CD4-positive, alpha-beta T cell treated with Interleukin-4 for 4 hours (primary cell): Measurements from ENCODE around the gene BMAL2.

Source experiments
- DNase-seq: peaks from one replicate; pipeline ENCODE4 v3.0.0-alpha.2; 2020

Gene BMAL2, protein sequence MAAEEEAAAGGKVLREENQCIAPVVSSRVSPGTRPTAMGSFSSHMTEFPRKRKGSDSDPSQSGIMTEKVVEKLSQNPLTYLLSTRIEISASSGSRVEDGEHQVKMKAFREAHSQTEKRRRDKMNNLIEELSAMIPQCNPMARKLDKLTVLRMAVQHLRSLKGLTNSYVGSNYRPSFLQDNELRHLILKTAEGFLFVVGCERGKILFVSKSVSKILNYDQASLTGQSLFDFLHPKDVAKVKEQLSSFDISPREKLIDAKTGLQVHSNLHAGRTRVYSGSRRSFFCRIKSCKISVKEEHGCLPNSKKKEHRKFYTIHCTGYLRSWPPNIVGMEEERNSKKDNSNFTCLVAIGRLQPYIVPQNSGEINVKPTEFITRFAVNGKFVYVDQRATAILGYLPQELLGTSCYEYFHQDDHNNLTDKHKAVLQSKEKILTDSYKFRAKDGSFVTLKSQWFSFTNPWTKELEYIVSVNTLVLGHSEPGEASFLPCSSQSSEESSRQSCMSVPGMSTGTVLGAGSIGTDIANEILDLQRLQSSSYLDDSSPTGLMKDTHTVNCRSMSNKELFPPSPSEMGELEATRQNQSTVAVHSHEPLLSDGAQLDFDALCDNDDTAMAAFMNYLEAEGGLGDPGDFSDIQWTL

DNA sequence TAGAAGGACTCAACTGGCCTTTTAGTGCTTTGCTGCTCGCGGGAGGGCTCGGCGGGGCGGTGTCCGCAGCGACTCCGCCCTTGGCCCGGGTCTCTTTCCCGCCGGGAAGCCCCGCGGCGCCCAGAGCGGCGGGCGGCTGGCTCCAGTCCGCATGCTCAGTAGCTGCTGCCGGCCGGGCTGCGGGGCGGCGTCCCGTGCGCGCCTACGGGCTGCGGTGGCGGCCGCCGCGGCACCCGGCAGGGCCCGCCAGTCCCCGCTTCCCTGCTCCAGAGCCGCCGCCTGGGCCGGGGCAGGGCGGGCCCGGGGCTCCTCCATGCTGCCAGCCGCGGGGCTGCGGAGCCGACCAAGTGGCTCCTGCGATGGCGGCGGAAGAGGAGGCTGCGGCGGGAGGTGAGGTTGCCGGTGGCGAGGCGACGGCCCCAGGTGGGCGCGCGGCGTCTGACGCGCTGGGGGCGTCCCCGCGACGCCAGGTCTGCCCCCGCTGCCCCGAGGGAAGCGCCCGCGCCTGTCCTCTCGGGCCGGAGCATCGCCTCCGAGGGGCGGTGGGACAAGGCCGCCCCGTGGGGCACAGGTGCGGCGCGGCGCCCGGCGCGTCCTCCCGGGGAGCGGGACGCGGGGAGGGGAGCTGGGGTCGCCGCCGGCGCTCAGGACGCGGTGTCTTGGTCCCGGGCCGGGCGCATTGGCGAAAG lies at the start of gene BMAL2:
Gene BMAL2, plus strand, starts transcription at position 123 of the 689 bp plus-strand sequence. Its CDS starts 237 bp downstream, at position 360.
- peak; percentile 2 for DNase-seq

DNA sequence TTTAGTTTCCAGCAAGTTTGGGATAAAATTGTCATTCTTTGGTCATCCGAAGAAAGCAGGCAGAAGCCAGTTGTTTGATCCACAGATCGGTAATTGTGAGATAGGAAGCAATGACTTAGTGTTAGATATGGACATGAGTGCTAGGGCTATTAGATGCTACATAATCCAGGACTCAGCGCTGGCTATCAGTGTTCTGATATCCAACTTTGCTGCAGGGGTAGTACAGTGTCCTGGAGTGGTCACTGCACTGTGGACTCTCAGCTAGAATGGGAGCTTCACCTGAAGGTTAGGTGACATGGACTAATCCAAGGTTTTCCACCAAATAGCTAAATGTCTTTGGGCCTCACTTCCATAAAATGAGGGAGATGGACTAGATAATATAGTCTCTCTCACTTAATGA lies 48.6 kb upstream of the BMAL2 start:
- no peak for DNase-seq

DNA sequence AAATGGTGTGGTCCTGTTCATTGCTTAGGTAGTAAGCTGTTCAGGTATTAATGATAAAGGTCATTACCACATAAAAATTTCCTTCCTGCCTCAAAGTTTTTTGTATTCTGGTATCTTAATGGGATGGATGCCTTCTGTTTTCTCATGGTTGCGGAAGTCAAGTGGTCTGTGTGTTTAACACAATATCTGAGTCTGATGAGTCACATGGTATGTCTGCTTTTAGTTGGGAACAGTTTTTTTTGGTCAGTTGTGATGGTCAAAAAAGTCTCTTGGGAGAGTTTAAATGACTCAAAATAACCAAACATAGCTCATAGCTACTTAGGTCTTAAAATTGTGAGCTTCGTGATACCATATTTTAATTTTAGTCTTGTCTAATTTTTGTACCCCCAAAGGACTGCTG lies 47.9 kb upstream of the BMAL2 start:
- DNase-seq, result no peak

DNA sequence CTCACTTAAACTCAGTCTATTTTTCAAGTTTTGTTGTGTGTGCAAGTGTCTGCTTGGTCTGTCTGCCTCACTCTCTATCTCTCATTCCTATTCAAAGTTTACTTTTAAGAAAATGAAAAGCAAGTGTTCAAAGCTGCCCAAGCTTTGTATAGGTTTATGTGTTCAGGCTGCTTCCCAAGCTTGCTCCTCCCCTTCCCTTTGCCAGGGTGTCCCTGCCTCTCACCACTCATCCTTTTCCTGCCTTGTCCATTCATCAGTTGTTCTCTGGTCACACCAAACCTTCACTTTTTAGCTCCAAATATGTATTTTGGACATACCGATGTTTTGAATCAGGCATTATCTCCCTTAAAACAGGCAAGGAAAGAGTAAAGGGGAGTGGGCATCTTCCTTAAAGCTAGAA lies 47.2 kb upstream of the BMAL2 start:
- DNase-seq, result no peak

GRCh38 chr12:27289414-27289813 lies 43.2 kb upstream of the BMAL2 start:
- no peak for DNase-seq

DNA sequence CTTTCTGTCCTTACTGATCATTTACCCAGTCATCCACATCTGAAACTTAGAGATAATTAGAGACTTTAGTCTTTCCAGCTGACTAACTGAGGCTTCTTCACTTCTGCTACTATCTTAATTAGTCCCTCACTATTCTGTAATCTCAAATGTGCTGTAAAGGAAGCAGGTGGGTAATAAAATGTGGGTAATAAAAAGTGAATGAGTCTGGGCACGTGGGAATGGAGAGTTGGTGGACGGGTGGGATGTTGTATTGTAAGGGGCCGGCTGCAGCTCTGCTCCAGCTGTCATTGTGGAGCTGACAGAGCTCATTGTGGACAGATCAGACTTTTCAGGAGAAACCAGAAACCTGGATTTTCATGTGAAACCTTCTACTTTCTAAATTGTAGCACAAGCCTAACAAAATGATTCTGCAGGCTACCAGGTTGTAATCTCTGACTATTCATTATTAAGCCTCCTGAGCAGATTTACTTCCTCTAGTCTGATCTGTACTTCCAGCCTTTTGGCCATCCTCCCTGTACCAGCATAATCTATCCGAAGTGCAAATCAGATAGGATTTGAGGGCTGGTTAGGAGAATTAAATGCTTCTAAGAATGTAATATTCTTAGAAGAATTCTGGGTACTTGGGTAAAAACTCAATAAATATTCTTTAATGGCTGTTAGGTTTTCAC lies 42.0 kb upstream of the BMAL2 start:
- no peak for DNase-seq

- no peak for DNase-seq
These were observed 40.8 kb upstream of the BMAL2 start for GRCh38 chr12:27291862-27292261.

DNA sequence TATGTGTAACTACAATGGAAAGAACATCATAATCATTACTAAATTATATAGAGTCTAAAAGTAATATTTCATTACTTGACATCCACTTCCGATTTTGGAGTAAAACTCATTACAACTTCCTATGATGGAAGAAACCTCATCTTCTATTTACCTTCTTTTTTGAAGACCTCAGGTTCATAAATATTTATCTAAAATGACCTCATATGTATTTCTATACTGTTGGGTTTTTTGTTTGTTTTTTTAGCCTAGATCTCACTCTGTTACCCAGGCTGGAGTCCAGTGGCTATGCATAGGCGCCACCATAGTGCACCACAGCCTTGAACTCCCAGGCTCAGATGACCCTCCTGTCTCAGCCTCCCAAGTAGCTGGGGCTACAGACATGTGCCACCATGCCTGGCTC lies 39.9 kb upstream of the BMAL2 start:
- DNase-seq, result no peak

- DNase-seq, result no peak
These were observed 39.2 kb upstream of the BMAL2 start for GRCh38 chr12:27293463-27293862.

- DNase-seq, result no peak
These were observed 36.0 kb upstream of the BMAL2 start for GRCh38 chr12:27296674-27297073.

- DNase-seq, result no peak
These were observed 35.1 kb upstream of the BMAL2 start for GRCh38 chr12:27297566-27297965.

DNA sequence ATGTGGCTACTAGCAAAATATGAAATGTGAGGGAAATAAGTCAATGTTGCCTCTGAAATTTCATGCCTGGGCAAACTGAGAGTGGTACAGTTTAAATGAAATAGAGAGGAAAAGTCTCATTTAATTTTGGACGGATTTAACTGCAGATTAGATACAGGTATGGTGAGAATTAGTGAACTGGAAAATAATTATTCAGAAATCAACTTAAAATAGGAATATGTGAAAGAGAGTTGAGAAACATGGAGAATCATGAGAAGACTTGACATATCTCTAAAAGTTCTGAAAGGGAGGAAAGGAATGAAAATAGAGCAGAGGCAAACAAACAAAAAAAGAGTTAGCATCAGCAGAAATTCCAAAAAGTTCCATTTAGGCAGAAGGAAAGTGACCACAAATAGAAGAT lies 33.5 kb upstream of the BMAL2 start:
- no peak for DNase-seq

DNA sequence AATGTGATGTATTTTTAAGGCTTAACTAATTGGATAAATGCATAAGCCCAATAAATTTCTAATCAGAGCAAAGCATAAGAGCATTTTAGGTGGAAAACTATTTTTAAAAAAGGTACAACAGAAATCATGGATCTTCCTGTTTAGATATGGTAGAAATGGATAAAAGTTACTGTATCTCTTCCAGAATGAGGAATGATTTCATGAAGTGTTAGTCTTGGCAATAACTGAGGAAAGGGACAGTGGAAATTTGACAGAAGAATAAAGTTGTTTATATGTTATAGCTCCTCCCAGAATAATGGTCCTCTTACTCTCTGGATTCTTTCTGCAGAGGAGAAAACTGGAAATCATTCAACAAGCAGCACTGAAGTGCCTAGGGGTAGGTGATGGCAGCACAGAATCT lies 32.4 kb upstream of the BMAL2 start:
- no peak for DNase-seq

DNA sequence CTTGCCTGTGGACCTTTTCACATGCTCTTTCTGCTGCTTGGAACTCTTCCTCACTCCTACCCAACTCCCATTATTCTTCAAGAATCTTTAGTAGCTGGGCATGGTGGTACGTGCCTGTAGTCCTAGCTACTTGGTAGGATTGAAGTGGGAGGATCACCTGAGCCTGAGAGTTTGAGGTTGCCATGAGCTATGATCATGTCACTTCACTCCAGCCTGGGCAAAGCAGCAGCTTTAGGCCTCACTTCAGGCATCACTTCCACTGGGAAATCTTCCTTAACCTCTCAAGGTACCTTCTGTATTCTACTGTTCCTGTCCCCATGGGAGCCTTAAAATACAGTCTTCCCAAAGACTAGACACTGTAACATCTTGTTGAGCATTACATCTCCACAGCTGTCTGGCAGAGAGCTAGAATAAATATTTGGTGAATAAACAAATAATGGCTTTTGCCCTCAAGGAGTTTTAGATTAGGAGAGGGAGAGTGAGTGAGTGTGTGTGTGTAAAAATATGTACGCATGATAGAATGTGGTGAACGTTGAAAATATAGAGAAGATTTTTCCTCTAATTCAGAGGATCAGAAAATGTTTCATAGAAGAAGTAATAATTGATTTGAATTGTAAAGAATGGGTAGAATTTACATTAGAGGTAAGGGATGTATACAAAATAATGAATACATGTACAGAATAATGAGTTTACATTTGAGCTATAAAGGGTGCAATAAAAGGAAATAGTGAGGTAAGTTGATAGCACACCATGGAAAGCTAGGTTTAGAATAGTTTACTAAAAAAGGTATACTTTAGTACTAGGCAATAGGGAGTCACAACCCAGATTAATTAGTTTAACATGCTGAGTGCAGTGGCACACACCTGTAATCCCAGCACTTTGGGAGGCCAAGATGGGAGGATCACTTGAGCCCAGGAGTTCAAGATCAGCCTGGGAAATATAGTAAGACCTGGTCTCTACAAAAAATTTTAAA lies 29.2 kb upstream of the BMAL2 start:
- no peak for DNase-seq

DNA sequence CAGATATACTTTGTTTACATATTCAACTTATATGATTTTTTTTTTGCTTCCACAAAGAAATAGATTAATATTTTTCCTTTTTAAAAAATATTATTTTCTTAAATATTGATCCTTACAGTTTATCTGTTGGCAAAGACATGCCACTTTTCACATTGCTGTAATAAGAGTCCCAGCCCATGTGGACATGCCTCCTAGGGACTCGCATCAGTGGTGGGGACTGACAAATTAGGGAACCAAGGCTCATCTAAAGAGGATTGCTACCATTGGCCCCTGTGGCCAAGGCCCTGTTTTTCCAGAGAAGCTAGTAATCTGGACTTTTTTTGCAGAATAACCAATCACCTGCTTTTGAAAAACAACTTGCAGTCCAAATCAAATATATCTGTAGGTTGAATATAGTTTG lies 27.8 kb upstream of the BMAL2 start:
- DNase-seq, result no peak

DNA sequence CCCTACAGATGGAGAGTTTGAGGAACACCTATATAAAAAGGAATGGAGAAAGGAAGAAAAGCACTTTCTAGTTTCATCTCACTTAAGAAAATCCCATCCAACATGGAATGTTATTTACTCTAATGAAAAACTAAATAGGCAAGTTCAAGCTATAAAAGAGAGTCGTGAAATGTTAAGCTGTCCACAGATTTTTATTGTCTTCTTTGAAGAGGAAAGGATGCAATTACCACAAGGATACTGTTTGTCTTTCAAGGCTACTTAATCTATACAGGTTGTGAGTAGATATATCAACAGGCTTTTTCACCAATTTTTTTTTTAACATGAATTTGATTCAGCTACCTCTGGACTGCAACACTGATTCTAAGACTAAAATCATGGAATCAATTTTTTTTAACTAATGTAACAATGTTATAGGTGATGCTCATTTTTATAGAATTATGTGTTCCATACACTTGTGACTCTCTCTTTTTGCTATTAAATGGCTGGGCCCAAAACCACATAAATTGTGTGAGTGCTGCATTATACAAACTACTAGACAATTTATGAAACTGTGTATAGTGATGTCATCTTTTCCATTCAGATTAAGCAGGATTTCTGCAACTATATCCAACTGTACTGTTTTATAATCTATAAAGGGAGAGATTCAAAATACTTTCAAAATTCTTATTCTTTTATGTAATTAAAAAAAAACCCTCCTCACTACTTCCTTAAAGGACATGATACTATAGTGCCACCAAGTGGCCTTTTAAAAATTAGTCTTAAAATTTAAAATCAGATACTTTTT lies 26.8 kb upstream of the BMAL2 start:
- DNase-seq, result peak; percentile 53

- DNase-seq, result no peak
These were observed 23.2 kb upstream of the BMAL2 start for GRCh38 chr12:27309293-27309994.

DNA sequence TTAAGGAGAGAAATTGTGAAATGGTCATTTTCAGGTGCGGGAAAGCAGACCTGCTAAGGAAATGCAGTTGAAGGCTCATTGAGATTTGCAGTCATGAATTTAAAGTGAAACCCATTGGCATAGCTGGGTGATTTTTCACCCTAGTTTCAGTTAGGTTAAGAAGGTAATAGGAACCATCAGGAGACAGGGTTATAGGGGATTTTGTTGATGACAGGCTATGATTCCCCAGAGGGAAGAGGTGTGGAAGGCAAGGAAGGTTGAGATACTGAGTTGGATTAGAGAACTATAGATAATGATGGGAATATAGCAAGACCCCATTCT lies 22.7 kb upstream of the BMAL2 start:
- DNase-seq, result no peak

DNA sequence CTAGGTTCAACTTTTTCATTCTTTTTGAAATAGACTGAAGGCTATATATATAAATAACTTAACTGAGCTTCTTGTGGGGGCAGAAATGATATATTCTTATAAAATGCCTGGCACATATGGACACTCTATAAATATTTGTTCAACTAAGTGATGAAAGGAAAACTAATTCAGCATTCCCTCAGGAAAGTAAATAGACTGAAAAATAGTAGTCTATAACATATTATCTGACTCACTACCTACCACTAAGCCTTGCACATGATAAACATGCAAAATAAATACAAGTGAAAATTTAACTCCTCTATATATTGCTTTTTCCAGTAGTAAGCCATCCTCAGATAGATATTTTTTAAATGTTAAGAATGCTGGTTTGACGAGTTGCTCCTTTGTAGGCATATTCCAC lies 15.7 kb upstream of the BMAL2 start:
- DNase-seq, result no peak

DNA sequence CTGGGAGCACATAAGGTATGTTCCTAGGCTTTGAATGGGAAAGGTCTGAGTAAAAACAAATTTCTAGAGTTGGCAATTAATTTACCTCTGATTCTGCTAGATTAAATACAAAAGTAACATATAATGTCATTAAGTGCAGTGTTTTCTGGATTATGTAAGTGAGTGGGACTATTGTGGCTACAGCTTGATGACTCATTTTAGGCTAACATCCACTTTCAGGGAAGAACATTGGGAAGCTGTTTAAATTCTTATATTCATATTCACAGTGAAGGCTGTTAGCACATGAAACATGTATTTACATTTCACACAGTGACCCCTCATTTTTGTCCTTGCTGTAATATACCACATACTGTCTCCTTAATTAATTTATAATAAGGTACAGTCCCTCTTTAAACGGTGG lies 13.2 kb upstream of the BMAL2 start:
- no peak for DNase-seq

- DNase-seq, result no peak
These were observed 12.8 kb upstream of the BMAL2 start for GRCh38 chr12:27319848-27320247.
